Prostate gland (tissue), 2 donors: ENCODE results near the gene SERPINC1. TPM values are rescaled to one million over a fixed set of nuclear protein-coding genes. Genes with fewer than 3 reads are reported as not detected.

Source experiments
- DNase-seq: peaks from one replicate; pipeline ENCODE4 v3.0.0-alpha.2; 2019; ENCODE audit warnings: low spot score
- H3K27ac ChIP-seq, 2 donors: fragments of 200-600 bp; sonication (generic); 2 replicates each; pipeline ENCODE4 v1.5.1; 2017 to 2019
- H3K27me3 ChIP-seq: fragments of 200-600 bp; sonication (generic); replicated peaks from 2 replicates; pipeline ENCODE4 v1.5.1; 2019; ENCODE audit not compliant: insufficient read depth
- H3K36me3 ChIP-seq, 2 donors: fragments of 200-600 bp; sonication (generic); 1 replicate in 1 of 2; 2 replicates in 1 of 2; pipeline versions ENCODE4 v1.5.1 to v1.8.1; 2017 to 2019
- H3K4me1 ChIP-seq: fragments of 200-600 bp; sonication (generic); replicated peaks from 2 replicates; pipeline ENCODE4 v1.5.1; 2019
- H3K4me3 ChIP-seq, 2 donors: fragments of 200-600 bp; sonication (generic); 2 replicates each; pipeline ENCODE4 v1.5.1; 2017 to 2019
- H3K9me3 ChIP-seq: fragments of 200-600 bp; sonication (generic); 2 replicates; pipeline ENCODE4 v1.5.1; 2017
- POLR2A ChIP-seq: fragments of 450-650 bp; IDR thresholded peaks from one replicate; pipeline ENCODE4 v1.6.1; 2016; ENCODE audit warnings: antibody characterized with exemption, mild to moderate bottlenecking
- POLR2AphosphoS5 ChIP-seq: sonication (generic); formaldehyde crosslinking; IDR thresholded peaks from one replicate; pipeline ENCODE4 v1.6.1; 2017; ENCODE audit warnings: antibody characterized with exemption
- whole genome bisulfite sequencing: methylation state at CpG from one replicate; pipeline ENCODE4 v1.1.5; 2018; 5-methylcytosine and 5-hydroxymethylcytosine counted together
- intact Hi-C: fragments of 100-400 bp; cut with DNase I; formaldehyde crosslinking; loops from one replicate; pipeline ENCODE4 v1.14.2; 2022
- total RNA-seq, 2 donors: library from RNA; depleted of rRNA; stranded (reverse); fragments of >200 nt; gene quantifications; one replicate each; pipeline ENCODE4 v1.1.0, GENCODE V29; 2016
- TF ChIP-seq, protein P1 (sequence below), 4 experiments: fragments of 200-600 bp in 2 of 4; fragments of 450-650 bp in 2 of 4; sonication (generic) in 2 of 4; IDR thresholded peaks; 1 replicate in 3 of 4; 2 replicates in 1 of 4; pipeline ENCODE4 v1.5.1; 2016 to 2019; ENCODE audit warnings: antibody characterized with exemption in 4 of 4, mild to moderate bottlenecking in 2 of 4, moderate library complexity in 2 of 4

SERPINC1 gene
- total RNA-seq, 2 donors from 2014 or later, result not detected

DNA sequence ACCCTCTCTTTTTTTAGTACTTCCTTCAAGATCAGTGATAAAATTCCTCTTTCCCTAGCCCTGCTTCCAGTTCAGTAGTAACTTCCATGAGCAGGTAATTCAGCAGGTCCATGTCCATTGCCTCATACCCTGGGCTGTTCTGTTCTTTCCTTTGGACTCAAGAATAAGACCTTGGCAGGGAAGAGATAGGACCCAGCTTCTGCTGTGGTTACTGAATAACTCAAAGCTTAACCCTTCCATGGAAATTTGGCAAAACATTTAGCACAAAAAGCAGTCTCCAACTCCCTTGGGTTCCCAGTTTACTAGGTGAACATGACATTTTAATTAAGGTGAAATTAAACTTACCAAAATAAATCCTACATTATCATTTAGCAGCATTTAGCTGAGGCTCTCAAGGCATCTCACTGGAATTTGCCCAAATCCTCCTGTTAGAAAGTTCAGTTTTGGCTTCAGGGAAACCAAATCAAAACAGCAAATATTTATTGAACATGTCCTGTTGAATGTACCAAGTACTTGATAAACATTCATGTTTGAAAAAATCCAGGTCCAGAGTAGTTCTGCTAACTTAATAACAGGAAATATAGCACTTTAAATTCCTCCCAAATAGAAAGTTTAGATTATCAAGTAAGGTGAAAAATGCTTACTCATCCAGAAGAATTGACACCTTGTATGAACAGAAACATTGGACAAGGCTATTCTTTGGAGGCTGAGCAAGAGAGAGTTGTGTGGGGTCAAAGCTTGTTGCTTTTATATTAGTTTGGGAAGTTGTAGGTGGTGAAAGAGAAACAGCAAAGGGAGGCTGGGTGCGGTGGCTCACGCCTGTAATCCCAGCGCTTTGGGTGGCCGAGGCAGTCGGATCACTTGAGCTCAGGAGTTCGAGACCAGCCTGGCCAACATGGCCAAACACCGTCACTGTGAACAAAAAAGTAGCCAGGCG, 8.4 kb upstream of the SERPINC1 start:
- intact Hi-C loops, result no loop called here
- H3K36me3 ChIP-seq, result no peaks in the 10 kb centered on the region
- no peak for DNase-seq
- H3K27me3 ChIP-seq, result no peaks in the 10 kb centered on the region
- peaks cover 3% of the 10 kb centered on the region for H3K4me1 ChIP-seq
- TF ChIP-seq POLR2A, result no peak
- TF ChIP-seq, protein P1, sequence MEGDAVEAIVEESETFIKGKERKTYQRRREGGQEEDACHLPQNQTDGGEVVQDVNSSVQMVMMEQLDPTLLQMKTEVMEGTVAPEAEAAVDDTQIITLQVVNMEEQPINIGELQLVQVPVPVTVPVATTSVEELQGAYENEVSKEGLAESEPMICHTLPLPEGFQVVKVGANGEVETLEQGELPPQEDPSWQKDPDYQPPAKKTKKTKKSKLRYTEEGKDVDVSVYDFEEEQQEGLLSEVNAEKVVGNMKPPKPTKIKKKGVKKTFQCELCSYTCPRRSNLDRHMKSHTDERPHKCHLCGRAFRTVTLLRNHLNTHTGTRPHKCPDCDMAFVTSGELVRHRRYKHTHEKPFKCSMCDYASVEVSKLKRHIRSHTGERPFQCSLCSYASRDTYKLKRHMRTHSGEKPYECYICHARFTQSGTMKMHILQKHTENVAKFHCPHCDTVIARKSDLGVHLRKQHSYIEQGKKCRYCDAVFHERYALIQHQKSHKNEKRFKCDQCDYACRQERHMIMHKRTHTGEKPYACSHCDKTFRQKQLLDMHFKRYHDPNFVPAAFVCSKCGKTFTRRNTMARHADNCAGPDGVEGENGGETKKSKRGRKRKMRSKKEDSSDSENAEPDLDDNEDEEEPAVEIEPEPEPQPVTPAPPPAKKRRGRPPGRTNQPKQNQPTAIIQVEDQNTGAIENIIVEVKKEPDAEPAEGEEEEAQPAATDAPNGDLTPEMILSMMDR (IDR thresholded peaks at IDR 0.05), result no peak
- TF ChIP-seq POLR2AphosphoS5, result no peak
- H3K4me3 ChIP-seq, result no peak overlapping the region
- WGBS, result 94% methylated on average over 8 of the region's 8 CpGs
- no peak overlapping the region for H3K27ac ChIP-seq
- no peaks in the 10 kb centered on the region for H3K9me3 ChIP-seq

DNA sequence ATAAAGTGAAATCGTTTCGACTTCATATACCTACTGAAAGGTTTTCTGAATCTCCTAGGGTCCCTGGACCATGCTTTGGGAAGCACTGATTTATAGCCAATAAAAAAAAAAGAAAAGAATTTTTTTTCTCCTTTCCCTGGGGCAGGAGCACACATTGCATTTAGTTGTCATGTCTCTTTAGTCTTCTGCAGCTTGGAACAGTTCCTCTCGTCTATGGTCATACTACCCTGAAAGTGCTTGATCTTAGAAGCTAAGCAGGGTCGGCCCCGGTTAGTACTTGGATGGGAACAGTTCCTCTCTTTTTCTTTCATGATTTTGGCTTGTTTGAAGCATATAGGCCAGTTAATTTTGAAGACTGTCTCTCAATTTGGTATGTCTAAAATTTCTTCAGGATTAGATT, 3.7 kb upstream of the SERPINC1 start:
- no peaks in the 10 kb centered on the region for H3K27me3 ChIP-seq
- no peaks in the 10 kb centered on the region for H3K9me3 ChIP-seq
- no peak overlapping the region for H3K27ac ChIP-seq
- no peaks in the 10 kb centered on the region for H3K36me3 ChIP-seq
- whole genome bisulfite sequencing, result 83% methylated on average over 5 of the region's 5 CpGs
- DNase-seq, result no peak
- peaks cover 3% of the 10 kb centered on the region for H3K4me1 ChIP-seq
- TF ChIP-seq, protein P1 (IDR thresholded peaks at IDR 0.05), result no peak
- TF ChIP-seq POLR2AphosphoS5, result no peak
- no peak for TF ChIP-seq POLR2A
- H3K4me3 ChIP-seq, result no peak overlapping the region
- intact Hi-C loops, result no loop called here

DNA sequence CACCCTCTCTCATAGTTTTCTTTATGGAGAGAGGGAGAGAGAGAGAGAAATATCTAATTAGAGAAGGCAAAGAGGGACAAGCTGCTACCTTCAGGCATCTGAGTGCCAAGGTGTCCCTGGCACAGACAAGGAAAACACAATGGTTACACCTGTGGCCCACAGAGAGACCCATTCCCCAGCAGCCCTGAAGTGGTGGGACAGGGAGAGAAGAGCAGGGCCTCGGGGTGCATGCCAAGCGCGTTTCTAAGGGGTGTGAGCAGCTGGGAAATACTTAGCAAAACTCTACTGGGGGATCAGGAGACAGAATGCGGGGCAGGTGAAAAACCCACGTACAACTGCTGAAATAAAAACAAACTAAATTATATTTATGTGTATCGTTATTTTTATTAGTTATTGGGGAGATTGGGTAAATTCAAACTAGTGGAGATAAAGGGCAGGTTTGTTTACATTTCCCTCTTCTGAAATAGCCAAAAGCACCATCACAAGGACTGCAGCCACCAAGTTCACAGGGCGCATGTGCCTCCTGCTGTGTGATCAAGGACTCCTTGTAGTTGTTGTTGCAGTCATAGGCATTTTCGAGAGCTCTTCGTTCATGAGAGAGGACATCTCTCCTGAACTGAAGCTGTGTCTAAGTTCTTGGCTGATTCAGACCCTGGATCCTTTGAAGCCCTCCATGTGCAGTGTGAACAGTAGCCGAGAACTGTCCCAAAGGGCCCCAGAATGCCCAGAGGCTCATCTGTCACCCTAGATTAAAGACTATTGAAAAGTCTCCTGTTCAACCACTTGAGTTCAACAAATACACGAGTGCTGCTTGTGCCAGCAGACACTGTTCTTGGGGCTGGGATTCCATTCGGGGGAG, 737 bp upstream of the SERPINC1 start:
- Histone ChIP-seq H3K4me1 (no peaks in the 10 kb centered on the region), H3K27me3 (no peaks in the 10 kb centered on the region), H3K4me3 (no peak overlapping the region), H3K27ac (no peak overlapping the region), H3K36me3 (no peaks in the 10 kb centered on the region), H3K9me3 (no peaks in the 10 kb centered on the region)
- TF ChIP-seq, protein P1 (IDR thresholded peaks at IDR 0.05), result no peak
- TF ChIP-seq POLR2A (no peak), POLR2AphosphoS5 (no peak)
- 79% methylated on average over 12 of the region's 12 CpGs for WGBS
- intact Hi-C loops, result no loop called here
- DNase-seq, result no peak

DNA sequence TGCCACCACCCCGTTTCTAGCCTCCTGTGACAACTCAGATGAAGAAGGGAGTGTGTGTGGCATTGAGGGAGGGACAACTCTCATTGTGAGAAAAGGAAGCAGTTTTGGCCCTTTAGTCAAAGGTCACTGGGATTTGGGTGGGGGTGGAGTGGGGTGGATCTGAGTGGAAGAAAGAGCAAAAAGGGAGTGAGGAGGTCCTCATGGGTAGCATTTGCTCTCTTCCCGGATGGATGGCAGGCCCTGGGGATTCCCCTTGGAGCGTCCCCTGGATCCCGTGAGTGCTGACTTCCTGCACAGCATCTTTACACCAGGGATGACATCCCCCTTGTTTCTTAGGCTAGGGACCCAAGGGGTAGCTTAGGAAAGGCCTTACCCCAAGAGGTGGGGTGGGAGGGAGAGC, 460 bp downstream of the SERPINC1 start:
- Histone ChIP-seq H3K27me3 (no peaks in the 10 kb centered on the region), H3K27ac (no peak overlapping the region), H3K4me3 (no peak overlapping the region), H3K36me3 (no peaks in the 10 kb centered on the region), H3K4me1 (no peaks in the 10 kb centered on the region), H3K9me3 (no peaks in the 10 kb centered on the region)
- intact Hi-C loops, result no loop called here
- WGBS, result 90% methylated on average over 4 of the region's 4 CpGs
- TF ChIP-seq, protein P1 (IDR thresholded peaks at IDR 0.05), result no peak
- TF ChIP-seq POLR2A, result no peak
- no peak for TF ChIP-seq POLR2AphosphoS5
- DNase-seq, result no peak
